ENCODE data around the gene PVALEF. TPM values are rescaled to one million over a fixed set of nuclear protein-coding genes. Genes with fewer than 3 reads are reported as not detected.

The PVALEF gene
- total and polyA plus RNA-seq, 2 of the 13 experiments (the other 11 are each of a cell fraction or from before 2014, with no cell fraction given): 0.18 TPM

- Histone ChIP-seq H2AFZ (ENCODE audit: low read length) (no peak overlapping the region), H3K9ac (ENCODE audit: insufficient read depth, low read depth, low read length) (no peak overlapping the region), H3K4me1 (ENCODE audit: insufficient read depth, low read length) (peaks cover 48% of the 10 kb centered on the region), H3K79me2 (ENCODE audit: insufficient read depth, low read length) (no peaks in the 10 kb centered on the region), H3K27me3 (ENCODE audit: control insufficient read depth in 1 of 2, insufficient read depth in 2 of 2, low read length in 2 of 2) (peaks cover 22 to 59% of the 10 kb centered on the region in 2 experiments), H3K9me3 (ENCODE audit: low read length) (no peaks in the 10 kb centered on the region), H3K36me3 (replicated peaks in 1 of 2; ENCODE audit: control insufficient read depth in 1 of 2, insufficient read depth in 2 of 2, low read length in 2 of 2) (no peaks in the 10 kb centered on the region), H4K20me1 (ENCODE audit: insufficient read depth, low read length) (no peaks in the 10 kb centered on the region), H3K4me2 (ENCODE audit: low read depth, low read length) (no peak overlapping the region), H3K4me3 (replicated peaks in 1 of 3; ENCODE audit: insufficient read depth in 1 of 3, low read depth in 2 of 3, low read length in 3 of 3) (no peak overlapping the region), H3K27ac (ENCODE audit: extremely low read length, insufficient read depth, low read length) (no peak overlapping the region)
- ChIA-PET POLR2A (no interaction called here), CTCF (ENCODE audit: low intra/inter-chr PET ratio, low total read pairs) (no interaction called here)
- FAIRE-seq (no peak), DNase-seq (ENCODE audit: low spot score) (no peak), ATAC-seq (no peak)
- 56% methylated on average over 38 of the region's 49 CpGs for WGBS (ENCODE audit: low lambda C conversion rate)
- in situ Hi-C loops (cut with HindIII; ENCODE audit: extremely low pct_ligation_motif_present, low pct_unique_long_range_greater_than_20kb): no loop called here
- no TSS peak for BruUV-seq (replicated peaks)
- intact Hi-C loops (cut with micrococcal nuclease; ENCODE audit: unreplicated experiment): no loop called here
- TF ChIP-seq ZNF652 (CRISPR knock-in tag; IDR thresholded peaks at IDR 0.05; ENCODE audit: borderline replicate concordance, low read depth) (no peak), ZNF317 (CRISPR knock-in tag; IDR thresholded peaks at IDR 0.05) (no peak), PHF20 (CRISPR knock-in tag; IDR thresholded peaks at IDR 0.05) (no peak), ZBTB3 (CRISPR knock-in tag; IDR thresholded peaks at IDR 0.05; ENCODE audit: borderline replicate concordance, low read depth) (no peak), TRIM22 (IDR thresholded peaks at IDR 0.05) (no peak), ZNF503 (CRISPR knock-in tag; IDR thresholded peaks at IDR 0.05) (no peak), ZNF609 (CRISPR knock-in tag; IDR thresholded peaks at IDR 0.05; ENCODE audit: borderline replicate concordance) (no peak), HNF4G (IDR thresholded peaks at IDR 0.05; ENCODE audit: borderline replicate concordance, low read depth, low read length) (no peak), HNF4G (CRISPR knock-in tag; IDR thresholded peaks at IDR 0.05; ENCODE audit: borderline replicate concordance, low read depth) (no peak), PBX3 (CRISPR knock-in tag; IDR thresholded peaks at IDR 0.05; ENCODE audit: borderline replicate concordance) (no peak), ATF7-NPFF (CRISPR knock-in tag; IDR thresholded peaks at IDR 0.05; ENCODE audit: low read depth) (no peak), ZNF124 (CRISPR knock-in tag; IDR thresholded peaks at IDR 0.05) (no peak), NFRKB (IDR thresholded peaks at IDR 0.05) (no peak)
Measured at GRCh38 chr17:81180836-81181810, 15.8 kb downstream of the PVALEF start.
